Neuronal stem cell (in vitro differentiated cells): ENCODE data around the gene GPR33.

Experiments used
- DNase-seq: peaks from one replicate; pipeline ENCODE4 v3.0.0-alpha.2; 2013; ENCODE audit warnings: low spot score
- H2AFZ ChIP-seq: one replicate; pipeline ENCODE4 v1.6.1; 2013; ENCODE audit warnings: mild to moderate bottlenecking, low read length, inconsistent platforms
- H2AK5ac ChIP-seq: 2 replicates; pipeline ENCODE4 v1.6.1; 2013; ENCODE audit warnings: low read depth, mild to moderate bottlenecking, inconsistent platforms, low read length, moderate library complexity, mixed read lengths
- H2BK120ac ChIP-seq: 2 replicates; pipeline ENCODE4 v1.6.1; 2013; ENCODE audit warnings: low read depth, mild to moderate bottlenecking, inconsistent platforms, low read length, moderate library complexity, mixed read lengths
- H2BK12ac ChIP-seq: one replicate; pipeline ENCODE4 v1.6.1; 2013; ENCODE audit warnings: low read length, inconsistent platforms
- H2BK15ac ChIP-seq: 2 replicates; pipeline ENCODE4 v1.6.1; 2013; ENCODE audit warnings: mild to moderate bottlenecking, low read length, inconsistent platforms, mixed read lengths
- H2BK5ac ChIP-seq: one replicate; pipeline ENCODE4 v1.6.1; 2013; ENCODE audit warnings: inconsistent platforms, mild to moderate bottlenecking, low read length, moderate library complexity
- H3K14ac ChIP-seq: one replicate; pipeline ENCODE4 v1.6.1; 2013; ENCODE audit warnings: low read length, inconsistent platforms
- H3K18ac ChIP-seq: 2 replicates; pipeline ENCODE4 v1.6.1; 2013; ENCODE audit warnings: low read length, inconsistent platforms
- H3K23ac ChIP-seq: 2 replicates; pipeline ENCODE4 v1.6.1; 2013; ENCODE audit warnings: low read depth, mild to moderate bottlenecking, mixed read lengths, low read length, inconsistent platforms; ENCODE audit not compliant: poor library complexity
- H3K27ac ChIP-seq: replicated peaks from 3 replicates; pipeline ENCODE4 v1.5.1; 2013; ENCODE audit warnings: low read length, inconsistent platforms
- H3K27me3 ChIP-seq, 3 experiments: 2 replicates each; pipeline ENCODE4 v1.6.1; 2013; ENCODE audit warnings: low read length in 3 of 3, mild to moderate bottlenecking in 2 of 3, inconsistent platforms in 1 of 3, low read depth in 1 of 3, mixed read lengths in 1 of 3, moderate library complexity in 1 of 3; ENCODE audit not compliant: control insufficient read depth in 3 of 3, insufficient read depth in 3 of 3
- H3K36me3 ChIP-seq, 2 donors: replicated peaks in 1 of 2; 2 replicates each; pipeline ENCODE4 v1.6.1; 2013; ENCODE audit warnings: low read length in 2 of 2; ENCODE audit not compliant: control insufficient read depth in 2 of 2, insufficient read depth in 2 of 2
- H3K4ac ChIP-seq: 2 replicates; pipeline ENCODE4 v1.6.1; 2013; ENCODE audit warnings: inconsistent platforms, mild to moderate bottlenecking, low read length, moderate library complexity
- H3K4me1 ChIP-seq, 2 donors: 1 replicate in 1 of 2; 2 replicates in 1 of 2; pipeline ENCODE4 v1.6.1; 2013; ENCODE audit warnings: low read length in 2 of 2, low read depth in 1 of 2; ENCODE audit not compliant: control insufficient read depth in 2 of 2, insufficient read depth in 1 of 2
- H3K4me2 ChIP-seq: one replicate; pipeline ENCODE4 v1.6.1; 2013; ENCODE audit warnings: mild to moderate bottlenecking, low read length, inconsistent platforms; ENCODE audit not compliant: insufficient read depth, poor library complexity, severe bottlenecking
- H3K4me3 ChIP-seq, 2 donors: 2 replicates each; pipeline ENCODE4 v1.5.1; 2013; ENCODE audit warnings: low read length in 2 of 2, mild to moderate bottlenecking in 2 of 2, inconsistent platforms in 1 of 2, moderate library complexity in 1 of 2
- H3K79me1 ChIP-seq: one replicate; pipeline ENCODE4 v1.6.1; 2013; ENCODE audit warnings: low read depth, mild to moderate bottlenecking, inconsistent platforms, low read length, moderate library complexity
- H3K9ac ChIP-seq: one replicate; pipeline ENCODE4 v1.6.1; 2013; ENCODE audit warnings: mild to moderate bottlenecking, low read depth, low read length, inconsistent platforms; ENCODE audit not compliant: poor library complexity
- H3K9me3 ChIP-seq, 2 donors: replicated peaks in 1 of 2; 2 replicates each; pipeline versions ENCODE3 to v1.6.1; 2013; ENCODE audit warnings: low read length in 2 of 2, mild to moderate bottlenecking in 2 of 2, inconsistent platforms in 1 of 2, low read depth in 1 of 2, mixed read lengths in 1 of 2, moderate library complexity in 1 of 2; ENCODE audit not compliant: control insufficient read depth in 2 of 2, insufficient read depth in 1 of 2
- H4K8ac ChIP-seq: one replicate; pipeline ENCODE4 v1.6.1; 2013; ENCODE audit warnings: low read depth, mild to moderate bottlenecking, inconsistent platforms, low read length, moderate library complexity
- H4K91ac ChIP-seq: one replicate; pipeline ENCODE4 v1.6.1; 2013; ENCODE audit warnings: low read length, low read depth, mild to moderate bottlenecking, inconsistent platforms; ENCODE audit not compliant: poor library complexity
- WGBS, 2 donors: extraction: QIAGEN DNeasy Blood & Tissue Kit; methylation state at CpG; one replicate each; pipeline ENCODE4 v1.1.7; 2013; ENCODE audit warnings: missing lambda C conversion rate in 2 of 2, mixed read lengths in 1 of 2; ENCODE audit not compliant: insufficient read length in 2 of 2, insufficient replicate concordance in 1 of 2; ENCODE audit errors: extremely low coverage in 2 of 2; 5-methylcytosine and 5-hydroxymethylcytosine counted together

The GPR33 gene

DNA sequence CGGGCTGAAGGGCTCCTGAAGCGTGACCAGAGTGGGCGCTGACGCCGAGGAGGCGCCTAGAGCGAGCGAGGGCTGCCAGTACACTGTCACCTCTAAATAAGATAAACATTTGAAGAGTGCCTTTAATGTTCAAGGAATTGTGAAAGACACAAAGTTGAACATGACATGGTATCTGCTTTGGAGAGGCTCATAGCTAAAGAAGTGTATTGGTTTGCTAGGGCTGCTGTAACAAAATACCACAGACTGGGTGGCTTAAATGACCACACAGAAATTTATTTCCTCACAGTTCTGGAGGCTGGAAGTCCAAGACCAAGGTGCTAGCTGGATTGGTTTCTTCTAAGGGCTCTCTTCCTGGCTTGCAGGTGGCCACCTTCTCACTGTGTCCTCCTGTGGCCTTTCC is 39.7 kb upstream of the GPR33 start:
- H2BK15ac ChIP-seq, result no peak overlapping the region
- H3K4me3 ChIP-seq, result no peak overlapping the region
- no peak overlapping the region for H3K4ac ChIP-seq
- no peak overlapping the region for H4K91ac ChIP-seq
- H3K79me1 ChIP-seq, result no peaks in the 10 kb centered on the region
- H2BK120ac ChIP-seq, result no peak overlapping the region
- no peak overlapping the region for H3K4me2 ChIP-seq
- WGBS, 2 donors, result no CpG with 5 or more reads among the region's 8 CpGs
- H3K14ac ChIP-seq, result no peak overlapping the region
- DNase-seq, result no peak
- no peak overlapping the region for H2BK5ac ChIP-seq
- no peaks in the 10 kb centered on the region for H3K36me3 ChIP-seq
- no peak overlapping the region for H4K8ac ChIP-seq
- H2AFZ ChIP-seq, result no peak overlapping the region
- peaks cover 2 to 3% of the 10 kb centered on the region in 2 donors for H3K4me1 ChIP-seq
- no peaks in the 10 kb centered on the region for H3K9me3 ChIP-seq
- no peak overlapping the region for H3K23ac ChIP-seq
- H3K18ac ChIP-seq, result no peak overlapping the region
- no peak overlapping the region for H2AK5ac ChIP-seq
- H2BK12ac ChIP-seq, result no peak overlapping the region
- no peak overlapping the region for H3K27ac ChIP-seq
- no peak overlapping the region for H3K9ac ChIP-seq
- peaks cover 0 to 5% (median 0%) of the 10 kb centered on the region in 3 experiments for H3K27me3 ChIP-seq

DNA sequence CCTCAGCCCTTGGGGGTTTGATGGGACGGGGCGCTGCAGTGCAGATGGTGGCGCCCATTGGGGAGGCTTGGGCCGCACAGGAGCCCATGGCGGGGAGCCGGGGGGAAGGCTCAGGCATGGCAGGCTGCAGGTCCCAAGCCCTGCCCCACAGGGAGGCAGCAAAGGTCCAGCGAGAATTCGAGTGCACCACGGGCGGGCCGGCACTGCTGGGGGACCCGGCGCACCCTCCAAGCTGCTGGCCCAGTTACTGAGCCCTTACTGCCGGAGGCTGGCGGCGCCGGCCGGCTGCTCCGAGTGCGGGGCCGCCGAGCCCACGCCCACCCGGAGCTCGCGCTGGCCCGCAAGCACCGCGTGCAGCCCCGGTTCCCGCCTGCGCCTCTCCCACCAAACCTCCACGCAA is 39.2 kb upstream of the GPR33 start:
- no peak overlapping the region for H4K8ac ChIP-seq
- peaks cover 2 to 3% of the 10 kb centered on the region in 2 donors for H3K4me1 ChIP-seq
- peaks cover 0 to 5% (median 0%) of the 10 kb centered on the region in 3 experiments for H3K27me3 ChIP-seq
- H3K18ac ChIP-seq, result peak overlapping the region; percentile 57
- no peak overlapping the region for H4K91ac ChIP-seq
- H3K27ac ChIP-seq, result no peak overlapping the region
- peak overlapping the region; percentile 71 for H3K14ac ChIP-seq
- H3K23ac ChIP-seq, result no peak overlapping the region
- no peaks in the 10 kb centered on the region for H3K9me3 ChIP-seq
- no peak overlapping the region for H3K4ac ChIP-seq
- no peak overlapping the region for H3K9ac ChIP-seq
- no peak overlapping the region for H3K4me2 ChIP-seq
- no peak for DNase-seq
- WGBS, 2 donors, result no CpG with 5 or more reads among the region's 33 CpGs
- H2BK5ac ChIP-seq, result no peak overlapping the region
- H2AFZ ChIP-seq, result no peak overlapping the region
- no peak overlapping the region for H3K4me3 ChIP-seq
- no peaks in the 10 kb centered on the region for H3K79me1 ChIP-seq
- no peak overlapping the region for H2BK15ac ChIP-seq
- no peaks in the 10 kb centered on the region for H3K36me3 ChIP-seq
- no peak overlapping the region for H2BK120ac ChIP-seq
- H2AK5ac ChIP-seq, result no peak overlapping the region
- H2BK12ac ChIP-seq, result no peak overlapping the region

DNA sequence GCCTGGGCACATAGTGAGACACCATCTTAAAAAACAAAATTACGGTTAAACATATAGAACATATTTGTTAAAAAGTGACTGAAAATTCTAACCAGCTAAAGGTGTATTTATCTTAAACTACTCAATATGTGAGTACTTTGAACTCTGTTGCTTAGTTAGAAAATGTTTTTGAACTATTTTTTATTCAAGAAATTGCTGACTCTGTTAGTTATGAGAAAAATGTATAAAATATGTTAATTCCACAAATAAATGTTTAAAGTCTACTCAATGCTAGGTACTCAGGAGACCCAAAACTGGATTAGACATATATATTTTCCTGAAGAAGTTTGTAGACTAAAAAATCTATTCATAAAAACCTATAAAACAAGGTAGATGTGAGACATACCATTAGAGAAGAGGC is 23.0 kb upstream of the GPR33 start:
- H4K91ac ChIP-seq, result no peak overlapping the region
- no peak overlapping the region for H3K14ac ChIP-seq
- no peak overlapping the region for H3K4me3 ChIP-seq
- no peaks in the 10 kb centered on the region for H3K9me3 ChIP-seq
- no peak overlapping the region for H4K8ac ChIP-seq
- H2AFZ ChIP-seq, result no peak overlapping the region
- no peak overlapping the region for H2BK15ac ChIP-seq
- no peak overlapping the region for H2BK12ac ChIP-seq
- H2BK5ac ChIP-seq, result no peak overlapping the region
- no peak overlapping the region for H2BK120ac ChIP-seq
- no peak overlapping the region for H3K4me2 ChIP-seq
- no peak overlapping the region for H3K18ac ChIP-seq
- WGBS, 2 donors, result no CpG with 5 or more reads among the region's 1 CpG
- H3K9ac ChIP-seq, result no peak overlapping the region
- H3K27ac ChIP-seq, result no peak overlapping the region
- no peak for DNase-seq
- H3K27me3 ChIP-seq, result peaks cover 0 to 3% (median 0%) of the 10 kb centered on the region in 3 experiments
- no peaks in the 10 kb centered on the region for H3K4me1 ChIP-seq
- no peaks in the 10 kb centered on the region for H3K79me1 ChIP-seq
- no peak overlapping the region for H2AK5ac ChIP-seq
- no peaks in the 10 kb centered on the region for H3K36me3 ChIP-seq
- no peak overlapping the region for H3K23ac ChIP-seq
- H3K4ac ChIP-seq, result no peak overlapping the region

GRCh38 chr14:31510222-31510621 is 22.4 kb upstream of the GPR33 start:
- H3K4me3 ChIP-seq, result no peak overlapping the region
- H3K4ac ChIP-seq, result no peak overlapping the region
- no peak overlapping the region for H3K18ac ChIP-seq
- no peak overlapping the region for H3K23ac ChIP-seq
- no peak overlapping the region for H3K14ac ChIP-seq
- no peaks in the 10 kb centered on the region for H3K4me1 ChIP-seq
- H2BK120ac ChIP-seq, result no peak overlapping the region
- H2BK15ac ChIP-seq, result no peak overlapping the region
- H2BK5ac ChIP-seq, result no peak overlapping the region
- H2BK12ac ChIP-seq, result no peak overlapping the region
- peaks cover 0 to 3% (median 0%) of the 10 kb centered on the region in 3 experiments for H3K27me3 ChIP-seq
- H4K91ac ChIP-seq, result no peak overlapping the region
- DNase-seq, result no peak
- H3K27ac ChIP-seq, result no peak overlapping the region
- no peak overlapping the region for H2AFZ ChIP-seq
- no peaks in the 10 kb centered on the region for H3K79me1 ChIP-seq
- H3K9ac ChIP-seq, result no peak overlapping the region
- no peak overlapping the region for H2AK5ac ChIP-seq
- no peaks in the 10 kb centered on the region for H3K36me3 ChIP-seq
- no peaks in the 10 kb centered on the region for H3K9me3 ChIP-seq
- H3K4me2 ChIP-seq, result no peak overlapping the region
- H4K8ac ChIP-seq, result no peak overlapping the region
